Esophagus mucosa (tissue), 1 donor: ENCODE data around the gene PPIF. TPM values are rescaled to one million over a fixed set of nuclear protein-coding genes. Genes with fewer than 3 reads are reported as not detected.

Source experiments
- ATAC-seq: fragments of 200-7000 bp; cut with Tn5 transposase; one replicate; pipeline ENCODE4 v1.9.1; 2020
- total RNA-seq: library from RNA; stranded (reverse); gene quantifications from one replicate; pipeline ENCODE4 v1.2.4, GENCODE V29; 2023
- donor health status: DM: yes; HTN: yes; CAD: no.

Gene PPIF
- total RNA-seq, 1 donor from 2014 or later = 77.8 TPM

- no peak for ATAC-seq
Observed at GRCh38 chr10:79313911-79314439, 33.3 kb upstream of the PPIF start.

- ATAC-seq = peak; percentile 9
Observed at GRCh38 chr10:79314761-79315601, 32.3 kb upstream of the PPIF start.

GRCh38 chr10:79315602-79315920 lies 31.7 kb upstream of the PPIF start:
- no peak for ATAC-seq

- ATAC-seq = no peak
Observed at GRCh38 chr10:79316671-79317431, 30.4 kb upstream of the PPIF start.

- no peak for ATAC-seq
Observed at GRCh38 chr10:79318369-79318768, 28.9 kb upstream of the PPIF start.

- ATAC-seq = no peak
Observed at GRCh38 chr10:79319115-79319771, 28.0 kb upstream of the PPIF start.

GRCh38 chr10:79320316-79320715 lies 27.0 kb upstream of the PPIF start:
- ATAC-seq = no peak

GRCh38 chr10:79320820-79321493 lies 26.3 kb upstream of the PPIF start:
- peak; percentile 90 for ATAC-seq

- ATAC-seq = no peak
Observed at GRCh38 chr10:79321494-79321882, 25.8 kb upstream of the PPIF start.

GRCh38 chr10:79321951-79322350 lies 25.3 kb upstream of the PPIF start:
- ATAC-seq = no peak

GRCh38 chr10:79322616-79323543 lies 24.4 kb upstream of the PPIF start:
- peak; percentile 18 for ATAC-seq

GRCh38 chr10:79323602-79324001 lies 23.7 kb upstream of the PPIF start:
- ATAC-seq = no peak

- no peak for ATAC-seq
Observed at GRCh38 chr10:79324032-79324695, 23.1 kb upstream of the PPIF start.

- no peak for ATAC-seq
Observed at GRCh38 chr10:79326361-79327089, 20.7 kb upstream of the PPIF start.

GRCh38 chr10:79327090-79327457 lies 20.2 kb upstream of the PPIF start:
- no peak for ATAC-seq

- ATAC-seq = no peak
Observed at GRCh38 chr10:79328147-79328701, 19.0 kb upstream of the PPIF start.

GRCh38 chr10:79328737-79329504 lies 18.3 kb upstream of the PPIF start:
- peak; percentile 57 for ATAC-seq

GRCh38 chr10:79329529-79329928 lies 17.7 kb upstream of the PPIF start:
- peak; percentile 73 for ATAC-seq

- peak; percentile 54 for ATAC-seq
Observed at GRCh38 chr10:79331226-79331625, 16.0 kb upstream of the PPIF start.
